Neural cell (in vitro differentiated cells): ENCODE measurements around the gene RABEP2. TPM values are rescaled to one million over a fixed set of nuclear protein-coding genes. Genes with fewer than 3 reads are reported as not detected.

ENCODE experiments used
- H2AFZ ChIP-seq: fragments of 200-600, 300-800 bp; sonication (generic), shearing (Covaris generic); 2 replicates; pipeline ENCODE4 v1.6.0; 2014; ENCODE audit warnings: low read depth, mild to moderate bottlenecking, antibody characterized with exemption, low read length, moderate library complexity
- H3F3A ChIP-seq: fragments of 200-600 bp; shearing (Covaris generic); 2 replicates; pipeline ENCODE4 v1.6.1; 2016; ENCODE audit warnings: mild to moderate bottlenecking, moderate library complexity, mixed read lengths, antibody characterized with exemption, low read length; ENCODE audit not compliant: insufficient read depth, poor library complexity, severe bottlenecking
- H3K27ac ChIP-seq: fragments of 200-600, 300-800 bp; sonication (generic), shearing (Covaris generic); 2 replicates; pipeline ENCODE4 v1.5.1; 2014; ENCODE audit warnings: mild to moderate bottlenecking, low read length, moderate library complexity
- H3K27me3 ChIP-seq: fragments of 300-800, 200-600 bp; sonication (generic), shearing (Covaris generic); 2 replicates; pipeline ENCODE4 v1.6.0; 2014; ENCODE audit warnings: mild to moderate bottlenecking, low read depth, low read length, moderate library complexity; ENCODE audit not compliant: insufficient read depth
- H3K36me3 ChIP-seq: fragments of 300-800, 200-600 bp; sonication (generic), shearing (Covaris generic); 2 replicates; pipeline ENCODE4 v1.5.1; 2014; ENCODE audit warnings: mild to moderate bottlenecking, antibody characterized with exemption, low read length, moderate library complexity; ENCODE audit not compliant: insufficient read depth
- H3K4me2 ChIP-seq: fragments of 300-800, 200-600 bp; sonication (generic), shearing (Covaris generic); 2 replicates; pipeline ENCODE4 v1.6.0; 2014; ENCODE audit warnings: mild to moderate bottlenecking, low read length
- H3K4me3 ChIP-seq: fragments of 300-800, 200-600 bp; sonication (generic), shearing (Covaris generic); 2 replicates; pipeline ENCODE4 v1.5.1; 2014; ENCODE audit warnings: mild to moderate bottlenecking, low read length, moderate library complexity
- H3K79me2 ChIP-seq: fragments of 200-600 bp; shearing (Covaris generic); replicated peaks from 2 replicates; pipeline ENCODE4 v1.6.0; 2014; ENCODE audit warnings: mild to moderate bottlenecking, low read length, moderate library complexity; ENCODE audit not compliant: insufficient read depth
- H3K9ac ChIP-seq: fragments of 300-800, 200-600 bp; sonication (generic), shearing (Covaris generic); 2 replicates; pipeline ENCODE4 v1.6.1; 2016; ENCODE audit warnings: mild to moderate bottlenecking, low read length, mixed read lengths
- H3K9me2 ChIP-seq: fragments of 200-600 bp; shearing (Covaris generic); 2 replicates; pipeline ENCODE4 v1.6.1; 2016; ENCODE audit warnings: mild to moderate bottlenecking, low read length, mixed read lengths; ENCODE audit not compliant: insufficient read depth
- H3K9me3 ChIP-seq: fragments of 200-600, 300-800 bp; sonication (generic), shearing (Covaris generic); 2 replicates; pipeline ENCODE4 v1.6.1; 2016; ENCODE audit warnings: mild to moderate bottlenecking, mixed run types, low read length, moderate library complexity, mixed read lengths
- H4K20me1 ChIP-seq: fragments of 200-600 bp; shearing (Covaris generic); 2 replicates; pipeline ENCODE4 v1.6.1; 2016; ENCODE audit warnings: mild to moderate bottlenecking, mixed run types; ENCODE audit not compliant: insufficient read depth
- CTCF ChIP-seq: fragments of 450-650 bp; IDR thresholded peaks from 2 replicates; pipeline ENCODE4 v1.5.1; 2014; ENCODE audit warnings: antibody characterized with exemption, mild to moderate bottlenecking, moderate library complexity; ENCODE audit not compliant: poor library complexity, severe bottlenecking
- EP300 ChIP-seq: fragments of 450-650 bp; conservative IDR thresholded peaks from 2 replicates; pipeline ENCODE4 v1.6.1; 2014; ENCODE audit warnings: antibody characterized with exemption, mild to moderate bottlenecking, moderate library complexity; ENCODE audit not compliant: poor library complexity, severe bottlenecking
- EZH2 ChIP-seq: fragments of 200-600, 300-800 bp; shearing (Covaris generic), sonication (generic); IDR thresholded peaks from 2 replicates; pipeline ENCODE4 v1.6.1; 2014; ENCODE audit warnings: antibody characterized with exemption, low read length, borderline replicate concordance, mild to moderate bottlenecking; ENCODE audit not compliant: insufficient read depth, poor library complexity, severe bottlenecking
- MXI1 ChIP-seq: fragments of 450-650 bp; conservative IDR thresholded peaks from 2 replicates; pipeline ENCODE4 v1.6.1; 2014; ENCODE audit warnings: antibody characterized with exemption, mild to moderate bottlenecking; ENCODE audit not compliant: poor library complexity, severe bottlenecking
- POLR2AphosphoS5 ChIP-seq: IDR thresholded peaks from 2 replicates; pipeline ENCODE4 v1.6.1; 2012
- RAD21 ChIP-seq: fragments of 450-650 bp; conservative IDR thresholded peaks from 2 replicates; pipeline ENCODE4 v1.6.1; 2014; ENCODE audit warnings: antibody characterized with exemption, mild to moderate bottlenecking, moderate library complexity
- REST ChIP-seq: IDR thresholded peaks from 2 replicates; pipeline ENCODE4 v1.6.1; 2012; ENCODE audit warnings: borderline replicate concordance
- SMC3 ChIP-seq: fragments of 450-650 bp; conservative IDR thresholded peaks from 2 replicates; pipeline ENCODE4 v1.6.1; 2014; ENCODE audit warnings: antibody characterized with exemption, mild to moderate bottlenecking, moderate library complexity; ENCODE audit not compliant: poor library complexity
- TAF1 ChIP-seq: IDR thresholded peaks from 2 replicates; pipeline ENCODE4 v1.6.1; 2012; ENCODE audit warnings: low read depth
- polyA plus RNA-seq: library from polyadenylated mRNA; depleted of rRNA; stranded (reverse); fragments of >200 nt; gene quantifications from 2 replicates; pipeline ENCODE4 v1.2.3, GENCODE V29; 2014

RABEP2 gene
- polyA plus RNA-seq, 1 donor from 2014 or later: 27.5 TPM

GRCh38 chr16:28886945-28887344 lies 38.1 kb downstream of the RABEP2 start:
- H3K9ac ChIP-seq: no peak overlapping the region
- no peak overlapping the region for H3K4me3 ChIP-seq
- no peak for TF ChIP-seq SMC3
- no peak for TF ChIP-seq POLR2AphosphoS5
- no peak for TF ChIP-seq CTCF
- no peak for TF ChIP-seq EP300
- no peak for TF ChIP-seq RAD21
- TF ChIP-seq TAF1: no peak
- no peak for TF ChIP-seq REST
- no peak for TF ChIP-seq EZH2
- TF ChIP-seq MXI1: no peak
- no peaks in the 10 kb centered on the region for H3K36me3 ChIP-seq
- H3K27me3 ChIP-seq: no peaks in the 10 kb centered on the region
- H3K79me2 ChIP-seq: no peaks in the 10 kb centered on the region
- no peak overlapping the region for H3K27ac ChIP-seq
- H4K20me1 ChIP-seq: no peaks in the 10 kb centered on the region
- no peaks in the 10 kb centered on the region for H3F3A ChIP-seq
- no peak overlapping the region for H3K4me2 ChIP-seq
- H3K9me3 ChIP-seq: no peaks in the 10 kb centered on the region
- no peak overlapping the region for H2AFZ ChIP-seq
- H3K9me2 ChIP-seq: no peaks in the 10 kb centered on the region

GRCh38 chr16:28884045-28884444 lies 41.0 kb downstream of the RABEP2 start:
- no peaks in the 10 kb centered on the region for H3K9me3 ChIP-seq
- no peak overlapping the region for H3K4me2 ChIP-seq

More at GRCh38 chr16:28884045-28884444, 41.0 kb downstream of the RABEP2 start:
- Histone ChIP-seq H3K27ac (no peak overlapping the region), H3K79me2 (no peaks in the 10 kb centered on the region), H3K9ac (no peak overlapping the region), H3K27me3 (no peaks in the 10 kb centered on the region), H3F3A (no peaks in the 10 kb centered on the region), H2AFZ (no peak overlapping the region), H3K9me2 (no peaks in the 10 kb centered on the region), H4K20me1 (no peaks in the 10 kb centered on the region), H3K4me3 (no peak overlapping the region), H3K36me3 (no peaks in the 10 kb centered on the region)
- TF ChIP-seq REST: no peak
